GM18519 (cell line): ENCODE data around the gene SCRN2.

Experiments used
- ATAC-seq: cut with Tn5 transposase; IDR thresholded peaks from one replicate; pipeline ENCODE4 v1.9.1; 2021; ENCODE audit warnings: mild to moderate bottlenecking, moderate library complexity; ENCODE audit not compliant: unreplicated experiment, low FRiP score

Gene SCRN2

GRCh38 chr17:47822785-47823184, 18.3 kb downstream of the SCRN2 start:
- ATAC-seq = no peak

GRCh38 chr17:47821424-47822391, 19.4 kb downstream of the SCRN2 start, which contains the start of gene OSBPL7:
Gene OSBPL7 (minus strand): TSS chr17:47821794. CDS start chr17:47820278, 1,516 bp downstream.
- ATAC-seq = no peak

GRCh38 chr17:47821031-47821423, 20.0 kb downstream of the SCRN2 start:
- ATAC-seq = no peak

GRCh38 chr17:47820033-47820789, 20.9 kb downstream of the SCRN2 start:
- ATAC-seq = no peak

- no peak for ATAC-seq
Observed at GRCh38 chr17:47819475-47819874, 21.6 kb downstream of the SCRN2 start.

- ATAC-seq = no peak
Observed at GRCh38 chr17:47818002-47818695, 22.9 kb downstream of the SCRN2 start.

- ATAC-seq = no peak
Observed at GRCh38 chr17:47816947-47817346, 24.1 kb downstream of the SCRN2 start.

GRCh38 chr17:47816111-47816735, 24.9 kb downstream of the SCRN2 start:
- ATAC-seq = no peak

- no peak for ATAC-seq
Observed at GRCh38 chr17:47815106-47815918, 25.8 kb downstream of the SCRN2 start.

- ATAC-seq = no peak
Observed at GRCh38 chr17:47813512-47814031, 27.5 kb downstream of the SCRN2 start.

GRCh38 chr17:47813077-47813476, 28.0 kb downstream of the SCRN2 start:
- no peak for ATAC-seq

GRCh38 chr17:47812146-47812920, 28.7 kb downstream of the SCRN2 start:
- ATAC-seq = no peak

GRCh38 chr17:47811709-47812108, 29.4 kb downstream of the SCRN2 start:
- no peak for ATAC-seq

GRCh38 chr17:47810901-47811635, 30.0 kb downstream of the SCRN2 start:
- ATAC-seq = no peak

- no peak for ATAC-seq
Observed at GRCh38 chr17:47810200-47810821, 30.8 kb downstream of the SCRN2 start.

- ATAC-seq = no peak
Observed at GRCh38 chr17:47808830-47809480, 32.1 kb downstream of the SCRN2 start.
